Measurements from ENCODE around the gene EPB41L4A.
"Not testable (repeated sequence)": the region's sequence is repeated elsewhere in the genome, so short reads cannot be mapped to it uniquely, and the experiment has no call there.

EPB41L4A gene

GRCh38 chr5:112419164-112419985 is at the start of gene EPB41L4A:
Gene EPB41L4A, minus strand, starts transcription at chr5:112419277. Its CDS starts 238 bp downstream, at chr5:112419039.
- H3K36me3 ChIP-seq (ENCODE audit: insufficient read depth, low read length) = no peaks in the 10 kb centered on the region
- peak within 1 kb of the TSS; percentile 81 to 83 for H3K4me3 ChIP-seq (ENCODE audit: low read depth in 1 of 2, low read length in 2 of 2)
- peak within 1 kb of the TSS; percentile 37 for H3K9ac ChIP-seq (ENCODE audit: low read length)
- peaks cover 0 to 8% of the 10 kb centered on the region in 2 donors for H3K27me3 ChIP-seq (ENCODE audit: control insufficient read depth in 1 of 2, insufficient read depth in 2 of 2, low read length in 2 of 2)
- peak within 1 kb of the TSS; percentile 48 for H3K27ac ChIP-seq (ENCODE audit: low read depth, low read length)
- peaks cover 5% of the 10 kb centered on the region for H3K4me1 ChIP-seq (ENCODE audit: insufficient read depth, low read length)
- H3K9me3 ChIP-seq (ENCODE audit: low read length) = no peaks in the 10 kb centered on the region

GRCh38 chr5:112467485-112467884 is 48.4 kb upstream of the EPB41L4A start:
- Histone ChIP-seq H3K4me1 (ENCODE audit: insufficient read depth, low read length) (no peaks in the 10 kb centered on the region), H3K36me3 (ENCODE audit: insufficient read depth, low read length) (no peaks in the 10 kb centered on the region), H3K27ac (ENCODE audit: low read depth, low read length) (no peak overlapping the region), H3K9me3 (ENCODE audit: low read length) (no peaks in the 10 kb centered on the region), H3K27me3 (ENCODE audit: control insufficient read depth in 1 of 2, insufficient read depth in 2 of 2, low read length in 2 of 2) (no peaks in the 10 kb centered on the region), H3K9ac (ENCODE audit: low read length) (no peak overlapping the region), H3K4me3 (ENCODE audit: low read depth in 1 of 2, low read length in 2 of 2) (no peak overlapping the region)

- H3K4me1 ChIP-seq (ENCODE audit: insufficient read depth, low read length); H3K27ac ChIP-seq (ENCODE audit: low read depth, low read length); H3K9me3 ChIP-seq (ENCODE audit: low read length); H3K36me3 ChIP-seq (ENCODE audit: insufficient read depth, low read length); H3K27me3 ChIP-seq (ENCODE audit: control insufficient read depth in 1 of 2, insufficient read depth in 2 of 2, low read length in 2 of 2); H3K9ac ChIP-seq (ENCODE audit: low read length); H3K4me3 ChIP-seq (ENCODE audit: low read depth in 1 of 2, low read length in 2 of 2): not testable (repeated sequence)
Measured at GRCh38 chr5:112466261-112466660, 47.2 kb upstream of the EPB41L4A start.

- not testable (repeated sequence) for H3K9me3 ChIP-seq (ENCODE audit: low read length); H3K4me3 ChIP-seq (ENCODE audit: low read depth in 1 of 2, low read length in 2 of 2); H3K27me3 ChIP-seq (ENCODE audit: control insufficient read depth in 1 of 2, insufficient read depth in 2 of 2, low read length in 2 of 2); H3K9ac ChIP-seq (ENCODE audit: low read length); H3K4me1 ChIP-seq (ENCODE audit: insufficient read depth, low read length); H3K36me3 ChIP-seq (ENCODE audit: insufficient read depth, low read length); H3K27ac ChIP-seq (ENCODE audit: low read depth, low read length)
Measured at GRCh38 chr5:112447187-112447760, 28.2 kb upstream of the EPB41L4A start.

GRCh38 chr5:112445626-112446350 is 26.7 kb upstream of the EPB41L4A start:
- Histone ChIP-seq H3K4me3 (ENCODE audit: low read depth in 1 of 2, low read length in 2 of 2) (no peak overlapping the region), H3K4me1 (ENCODE audit: insufficient read depth, low read length) (no peaks in the 10 kb centered on the region), H3K9me3 (ENCODE audit: low read length) (no peaks in the 10 kb centered on the region), H3K9ac (ENCODE audit: low read length) (no peak overlapping the region), H3K36me3 (ENCODE audit: insufficient read depth, low read length) (no peaks in the 10 kb centered on the region), H3K27ac (ENCODE audit: low read depth, low read length) (no peak overlapping the region), H3K27me3 (ENCODE audit: control insufficient read depth in 1 of 2, insufficient read depth in 2 of 2, low read length in 2 of 2) (no peaks in the 10 kb centered on the region)

GRCh38 chr5:112443932-112444331 is 24.9 kb upstream of the EPB41L4A start:
- not testable (repeated sequence) for H3K27ac ChIP-seq (ENCODE audit: low read depth, low read length); H3K9me3 ChIP-seq (ENCODE audit: low read length); H3K36me3 ChIP-seq (ENCODE audit: insufficient read depth, low read length); H3K9ac ChIP-seq (ENCODE audit: low read length); H3K4me3 ChIP-seq (ENCODE audit: low read depth in 1 of 2, low read length in 2 of 2); H3K27me3 ChIP-seq (ENCODE audit: control insufficient read depth in 1 of 2, insufficient read depth in 2 of 2, low read length in 2 of 2); H3K4me1 ChIP-seq (ENCODE audit: insufficient read depth, low read length)

- H3K36me3 ChIP-seq (ENCODE audit: insufficient read depth, low read length) = no peaks in the 10 kb centered on the region
Measured at GRCh38 chr5:112440031-112440430, 21.0 kb upstream of the EPB41L4A start.

GRCh38 chr5:112436144-112436543 is 17.1 kb upstream of the EPB41L4A start:
- H3K9ac ChIP-seq (ENCODE audit: low read length) = no peak overlapping the region
- H3K4me1 ChIP-seq (ENCODE audit: insufficient read depth, low read length) = no peaks in the 10 kb centered on the region
- no peaks in the 10 kb centered on the region for H3K9me3 ChIP-seq (ENCODE audit: low read length)
- H3K36me3 ChIP-seq (ENCODE audit: insufficient read depth, low read length) = no peaks in the 10 kb centered on the region
- H3K4me3 ChIP-seq (ENCODE audit: low read depth in 1 of 2, low read length in 2 of 2) = no peak overlapping the region
- H3K27ac ChIP-seq (ENCODE audit: low read depth, low read length) = no peak overlapping the region
- no peaks in the 10 kb centered on the region for H3K27me3 ChIP-seq (ENCODE audit: control insufficient read depth in 1 of 2, insufficient read depth in 2 of 2, low read length in 2 of 2)

More at GRCh38 chr5:112440031-112440430, 21.0 kb upstream of the EPB41L4A start:
- H3K9ac ChIP-seq (ENCODE audit: low read length) = no peak overlapping the region
- H3K4me1 ChIP-seq (ENCODE audit: insufficient read depth, low read length) = no peaks in the 10 kb centered on the region
- no peak overlapping the region for H3K4me3 ChIP-seq (ENCODE audit: low read depth in 1 of 2, low read length in 2 of 2)
- no peaks in the 10 kb centered on the region for H3K9me3 ChIP-seq (ENCODE audit: low read length)
- no peaks in the 10 kb centered on the region for H3K27me3 ChIP-seq (ENCODE audit: control insufficient read depth in 1 of 2, insufficient read depth in 2 of 2, low read length in 2 of 2)
- H3K27ac ChIP-seq (ENCODE audit: low read depth, low read length) = no peak overlapping the region

GRCh38 chr5:112434641-112435040 is 15.6 kb upstream of the EPB41L4A start:
- Histone ChIP-seq H3K4me3 (ENCODE audit: low read depth in 1 of 2, low read length in 2 of 2) (no peak overlapping the region), H3K9me3 (ENCODE audit: low read length) (no peaks in the 10 kb centered on the region), H3K27ac (ENCODE audit: low read depth, low read length) (no peak overlapping the region), H3K27me3 (ENCODE audit: control insufficient read depth in 1 of 2, insufficient read depth in 2 of 2, low read length in 2 of 2) (no peaks in the 10 kb centered on the region), H3K4me1 (ENCODE audit: insufficient read depth, low read length) (no peaks in the 10 kb centered on the region), H3K36me3 (ENCODE audit: insufficient read depth, low read length) (no peaks in the 10 kb centered on the region), H3K9ac (ENCODE audit: low read length) (no peak overlapping the region)

- not testable (repeated sequence) for H3K9me3 ChIP-seq (ENCODE audit: low read length); H3K36me3 ChIP-seq (ENCODE audit: insufficient read depth, low read length); H3K27me3 ChIP-seq (ENCODE audit: control insufficient read depth in 1 of 2, insufficient read depth in 2 of 2, low read length in 2 of 2); H3K4me1 ChIP-seq (ENCODE audit: insufficient read depth, low read length); H3K27ac ChIP-seq (ENCODE audit: low read depth, low read length); H3K4me3 ChIP-seq (ENCODE audit: low read depth in 1 of 2, low read length in 2 of 2); H3K9ac ChIP-seq (ENCODE audit: low read length)
Measured at GRCh38 chr5:112426202-112426601, 7.1 kb upstream of the EPB41L4A start.

- H3K27ac ChIP-seq (ENCODE audit: low read depth, low read length) = peak overlapping the region; percentile 48
- H3K9ac ChIP-seq (ENCODE audit: low read length) = no peak overlapping the region
- H3K27me3 ChIP-seq (ENCODE audit: control insufficient read depth in 1 of 2, insufficient read depth in 2 of 2, low read length in 2 of 2) = peaks cover 0 to 8% of the 10 kb centered on the region in 2 donors
- peaks cover 5% of the 10 kb centered on the region for H3K4me1 ChIP-seq (ENCODE audit: insufficient read depth, low read length)
- H3K36me3 ChIP-seq (ENCODE audit: insufficient read depth, low read length) = no peaks in the 10 kb centered on the region
- no peaks in the 10 kb centered on the region for H3K9me3 ChIP-seq (ENCODE audit: low read length)
- H3K4me3 ChIP-seq (ENCODE audit: low read depth in 1 of 2, low read length in 2 of 2) = peak overlapping the region; percentile 81 to 83
Measured at GRCh38 chr5:112419986-112420864, 1.1 kb upstream of the EPB41L4A start.

Measured in muscle layer of colon (tissue), 2 donors.